ENCODE measurements around the gene TCERG1. TPM values are rescaled to one million over a fixed set of nuclear protein-coding genes. Genes with fewer than 3 reads are reported as not detected.

The TCERG1 gene
- total and polyA plus RNA-seq, 2 donors (not counting 1 experiment from before 2014, with no cell fraction given) = 44.6 to 95.2 TPM

DNA sequence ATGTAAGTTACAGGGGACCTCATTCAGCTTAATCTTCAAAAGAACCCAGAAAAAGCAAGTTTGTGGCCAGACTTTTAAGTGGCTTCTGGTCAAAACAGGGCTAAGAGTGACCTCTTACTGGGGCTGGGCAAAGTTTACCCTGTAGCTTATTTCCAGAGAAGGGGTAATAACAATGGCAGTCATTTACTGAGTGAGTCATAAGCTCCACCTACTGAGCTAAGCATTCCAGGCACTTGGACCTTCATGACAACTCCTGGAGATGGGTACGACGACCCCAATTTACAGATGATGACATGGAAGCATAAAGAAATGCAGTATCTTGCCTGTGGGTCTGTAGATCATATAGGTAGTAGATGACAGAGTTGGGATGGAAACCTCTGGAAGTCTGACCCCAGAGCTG, 73.6 kb downstream of the TCERG1 start:
- intact Hi-C loops (cut with micrococcal nuclease) = no loop called here
- Histone ChIP-seq H4K20me1 (ENCODE audit: control insufficient read depth, insufficient read depth, low read length, poor library complexity, severe bottlenecking) (no peaks in the 10 kb centered on the region), H3K27me3 (replicated peaks in 1 of 4; ENCODE audit: control extremely low read depth in 1 of 4, control insufficient read depth in 3 of 4, insufficient read depth in 4 of 4, low read length in 3 of 4) (peaks cover 0 to 3% (median 0%) of the 10 kb centered on the region in 4 experiments), H3K27ac (ENCODE audit: low read length in 2 of 2) (no peak overlapping the region), H2AFZ (ENCODE audit: insufficient read depth, low read depth, low read length, poor library complexity, severe bottlenecking) (no peak overlapping the region), H3K9me3 (ENCODE audit: control extremely low read depth in 1 of 3, control insufficient read depth in 2 of 3, insufficient read depth in 1 of 3, low read length in 2 of 3) (no peaks in the 10 kb centered on the region), H3K36me3 (replicated peaks in 1 of 2; ENCODE audit: control extremely low read depth in 1 of 2, control insufficient read depth in 1 of 2, extremely low read depth in 1 of 2, insufficient read depth in 2 of 2, low read length in 1 of 2) (no peaks in the 10 kb centered on the region), H3K79me2 (ENCODE audit: control insufficient read depth, insufficient read depth, low read length) (no peaks in the 10 kb centered on the region), H3K9ac (ENCODE audit: low read length) (no peak overlapping the region), H3K4me2 (replicated peaks; ENCODE audit: low read depth, low read length, poor library complexity, severe bottlenecking) (no peak overlapping the region), H3K4me3 (ENCODE audit: control extremely low read depth in 1 of 5, extremely low read depth in 1 of 5, insufficient read depth in 1 of 5, low read depth in 2 of 5, low read length in 4 of 5) (no peak overlapping the region), H3K4me1 (ENCODE audit: control insufficient read depth in 2 of 2, insufficient read depth in 2 of 2, low read length in 2 of 2) (no peaks in the 10 kb centered on the region)
- WGBS (ENCODE audit: insufficient coverage) = no CpG with 5 or more reads among the region's 2 CpGs
- DNase-seq (no peak), ATAC-seq (ENCODE audit: low read depth) (no peak)
- TF ChIP-seq, protein P1, sequence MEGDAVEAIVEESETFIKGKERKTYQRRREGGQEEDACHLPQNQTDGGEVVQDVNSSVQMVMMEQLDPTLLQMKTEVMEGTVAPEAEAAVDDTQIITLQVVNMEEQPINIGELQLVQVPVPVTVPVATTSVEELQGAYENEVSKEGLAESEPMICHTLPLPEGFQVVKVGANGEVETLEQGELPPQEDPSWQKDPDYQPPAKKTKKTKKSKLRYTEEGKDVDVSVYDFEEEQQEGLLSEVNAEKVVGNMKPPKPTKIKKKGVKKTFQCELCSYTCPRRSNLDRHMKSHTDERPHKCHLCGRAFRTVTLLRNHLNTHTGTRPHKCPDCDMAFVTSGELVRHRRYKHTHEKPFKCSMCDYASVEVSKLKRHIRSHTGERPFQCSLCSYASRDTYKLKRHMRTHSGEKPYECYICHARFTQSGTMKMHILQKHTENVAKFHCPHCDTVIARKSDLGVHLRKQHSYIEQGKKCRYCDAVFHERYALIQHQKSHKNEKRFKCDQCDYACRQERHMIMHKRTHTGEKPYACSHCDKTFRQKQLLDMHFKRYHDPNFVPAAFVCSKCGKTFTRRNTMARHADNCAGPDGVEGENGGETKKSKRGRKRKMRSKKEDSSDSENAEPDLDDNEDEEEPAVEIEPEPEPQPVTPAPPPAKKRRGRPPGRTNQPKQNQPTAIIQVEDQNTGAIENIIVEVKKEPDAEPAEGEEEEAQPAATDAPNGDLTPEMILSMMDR (IDR thresholded peaks at IDR 0.05) = no peak
- TF ChIP-seq EZH2 (IDR thresholded peaks at IDR 0.05; ENCODE audit: borderline replicate concordance, insufficient read depth, low read depth, low read length, poor library complexity, severe bottlenecking) = no peak
- Mint-ChIP-seq H3K4me1 (peaks cover 2% of the 10 kb centered on the region), H3K27ac (no peak overlapping the region), H3K4me3 (no peak overlapping the region), H3K9me3 (ENCODE audit: insufficient read depth) (no peaks in the 10 kb centered on the region), H3K27me3 (peaks cover 21% of the 10 kb centered on the region)
- ChIA-PET POLR2A (no interaction called here), CTCF (interaction anchor here (1.2 to 1.9 kb wide), 2 partner anchors 10 to 13 kb away, joined by 4 to 15 read pairs; no protein-coding TSS in a partner anchor)

DNA sequence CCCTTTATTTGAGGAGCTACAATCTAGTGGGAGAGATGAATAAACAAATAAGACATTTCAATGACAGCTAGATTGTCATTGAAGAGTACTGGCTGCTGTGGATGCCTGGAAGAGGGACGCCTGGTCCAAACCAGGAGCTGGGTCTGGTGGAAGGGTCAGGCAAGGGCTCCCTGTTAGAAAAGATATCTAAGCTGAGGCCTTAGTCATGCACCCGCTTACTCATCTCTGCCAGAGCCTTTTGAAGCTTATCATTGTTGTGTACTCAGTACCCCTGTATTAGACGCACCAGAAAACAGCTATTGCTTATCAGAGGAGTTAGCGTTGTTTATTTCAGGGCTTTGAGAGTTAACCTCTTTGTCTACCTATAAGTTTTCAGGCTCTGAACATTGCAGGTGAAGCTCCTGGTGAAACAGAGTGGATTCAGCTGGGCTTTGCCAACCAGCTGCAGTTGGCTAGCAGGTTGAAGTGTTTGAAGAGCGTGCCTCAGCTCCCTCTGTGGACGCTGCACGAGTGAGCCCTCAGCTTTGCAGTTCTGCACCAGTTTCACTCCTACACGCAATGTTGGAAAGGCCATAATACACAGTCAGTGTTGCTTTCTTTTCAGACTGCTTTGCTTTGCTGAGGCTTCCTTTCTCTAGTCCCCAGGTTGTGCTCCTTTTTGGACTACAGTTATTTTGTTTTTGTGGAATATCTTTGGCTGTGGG, 74.4 kb downstream of the TCERG1 start:
- H2AFZ ChIP-seq (ENCODE audit: insufficient read depth, low read depth, low read length, poor library complexity, severe bottlenecking) = no peak overlapping the region
- no peaks in the 10 kb centered on the region for H3K9me3 Mint-ChIP-seq (ENCODE audit: insufficient read depth)
- no peaks in the 10 kb centered on the region for H3K4me1 Mint-ChIP-seq
- ChIA-PET POLR2A (no interaction called here), CTCF (interaction anchor here (1.2 to 1.9 kb wide), 2 partner anchors 10 to 12 kb away, joined by 4 to 15 read pairs; no protein-coding TSS in a partner anchor)
- H3K36me3 ChIP-seq (replicated peaks in 1 of 2; ENCODE audit: control extremely low read depth in 1 of 2, control insufficient read depth in 1 of 2, extremely low read depth in 1 of 2, insufficient read depth in 2 of 2, low read length in 1 of 2) = no peaks in the 10 kb centered on the region
- no peak for TF ChIP-seq EZH2 (IDR thresholded peaks at IDR 0.05; ENCODE audit: borderline replicate concordance, insufficient read depth, low read depth, low read length, poor library complexity, severe bottlenecking)
- TF ChIP-seq, protein P1 (IDR thresholded peaks at IDR 0.05) = no peak
- H3K4me2 ChIP-seq (replicated peaks; ENCODE audit: low read depth, low read length, poor library complexity, severe bottlenecking) = no peak overlapping the region
- no peaks in the 10 kb centered on the region for H3K9me3 ChIP-seq (ENCODE audit: control extremely low read depth in 1 of 3, control insufficient read depth in 2 of 3, insufficient read depth in 1 of 3, low read length in 2 of 3)
- H3K4me1 ChIP-seq (ENCODE audit: control insufficient read depth in 2 of 2, insufficient read depth in 2 of 2, low read length in 2 of 2) = no peaks in the 10 kb centered on the region
- no peak overlapping the region for H3K27ac Mint-ChIP-seq
- ATAC-seq (ENCODE audit: low read depth) = no peak
- DNase-seq = no peak
- intact Hi-C loops (cut with micrococcal nuclease) = no loop called here
- 92% methylated on average over 6 of the region's 8 CpGs for WGBS (ENCODE audit: insufficient coverage)
- H4K20me1 ChIP-seq (ENCODE audit: control insufficient read depth, insufficient read depth, low read length, poor library complexity, severe bottlenecking) = no peaks in the 10 kb centered on the region
- H3K27me3 Mint-ChIP-seq = peaks cover 21% of the 10 kb centered on the region
- no peak overlapping the region for H3K4me3 Mint-ChIP-seq
- H3K79me2 ChIP-seq (ENCODE audit: control insufficient read depth, insufficient read depth, low read length) = no peaks in the 10 kb centered on the region
- H3K4me3 ChIP-seq (ENCODE audit: control extremely low read depth in 1 of 5, extremely low read depth in 1 of 5, insufficient read depth in 1 of 5, low read depth in 2 of 5, low read length in 4 of 5) = no peak overlapping the region
- no peak overlapping the region for H3K27ac ChIP-seq (ENCODE audit: low read length in 2 of 2)
- no peak overlapping the region for H3K9ac ChIP-seq (ENCODE audit: low read length)
- H3K27me3 ChIP-seq (replicated peaks in 1 of 4; ENCODE audit: control extremely low read depth in 1 of 4, control insufficient read depth in 3 of 4, insufficient read depth in 4 of 4, low read length in 3 of 4) = peaks cover 0 to 3% (median 0%) of the 10 kb centered on the region in 4 experiments
